Pancreas (tissue), 10 donors: Measurements from ENCODE around the gene LZTR1. TPM values are rescaled to one million over a fixed set of nuclear protein-coding genes. Genes with fewer than 3 reads are reported as not detected.
A peak's percentile ranks its signal among the peaks of the same experiment; 100 is the strongest.

Experiments used
- ATAC-seq, 4 donors: fragments of 200-7000 bp; cut with Tn5 transposase; one replicate each; pipeline versions ENCODE4 v1.8.0 to v1.9.1; 2020; ENCODE audit warnings: mild to moderate bottlenecking in 4 of 4, moderate library complexity in 4 of 4
- DNase-seq, 6 donors: peaks; one replicate each; pipeline ENCODE4 v3.0.0-alpha.2; 2020
- FAIRE-seq: peaks from 2 replicates; lab custom pipeline; 2012; peaks lifted over from hg19 to GRCh38; lab: Jason Lieb, UNC
- H3K27ac ChIP-seq, 4 donors: fragments of 200-600 bp; sonication (generic); 1 replicate in 3 of 4; 2 replicates in 1 of 4; pipeline versions ENCODE4 v1.5.0 to v1.8.0; 2020
- H3K27me3 ChIP-seq, 4 donors: fragments of 200-600 bp; one replicate each; pipeline ENCODE4 v1.8.0; 2021
- H3K36me3 ChIP-seq, 3 donors: fragments of 200-600 bp; sonication (generic) in 1 of 3; one replicate each; pipeline versions ENCODE4 v1.5.0 to v1.8.0; 2020 to 2021
- H3K4me1 ChIP-seq, 3 donors: fragments of 200-600 bp; one replicate each; pipeline ENCODE4 v1.8.0; 2021
- H3K4me3 ChIP-seq, 4 donors: fragments of 200-600 bp; sonication (generic) in 2 of 4; one replicate each; pipeline versions ENCODE4 v1.5.0 to v1.8.0; 2020 to 2021
- H3K9me3 ChIP-seq, 4 donors: fragments of 200-600 bp; one replicate each; pipeline ENCODE4 v1.8.0; 2021
- CTCF ChIP-seq, 4 donors: fragments of 200-600 bp; sonication (generic) in 3 of 4; IDR thresholded peaks; one replicate each; pipeline versions ENCODE4 v1.5.0 to v1.8.0; 2021; ENCODE audit warnings: antibody characterized with exemption in 4 of 4
- WGBS, 2 donors: extraction: QIAGEN DNeasy Blood & Tissue Kit; methylation state at CpG; one replicate each; pipeline ENCODE4 v1.1.7; 2013; 5-methylcytosine and 5-hydroxymethylcytosine counted together
- intact Hi-C, 3 donors: fragments of 100-400 bp; cut with DNase I; formaldehyde crosslinking; loops; one replicate each; pipeline versions ENCODE4 v1.11.1 to v1.14.2; 2022
- polyA plus RNA-seq, 2 donors: library from polyadenylated mRNA; stranded (reverse); fragments of 200-250 nt; gene quantifications; one replicate each; pipeline ENCODE4 v1.2.3, GENCODE V29; 2013
- total RNA-seq, 6 donors: library from RNA; stranded (reverse); fragmentation: NEBNext Ultra II Directional in 4 of 6; extraction: Animal tissue kit (Norgen Biotek cat#: 25700) in 4 of 6; gene quantifications; one replicate each; pipeline versions ENCODE4 v1.2.1 to v1.2.4, GENCODE V29; 2021 to 2023
- donor health status: healthy with polysubstance abuse.
- donor health status: DM: no; HTN: no; CAD: no; lungs with moderate emphysema.
- donor health status: DM: no; HTN: no; CAD: no.
- donor health status: control.
- donor health status: control.
- donor health status: Bipolar disorder and iron deficiency.
- donor health status: DM: yes; HTN: yes; CAD: no.
- donor health status: DM: no; HTN: no; CAD: no.
- donor health status: DM: no; HTN: no; CAD: no.
- donor health status: DM: yes; HTN: yes; CAD: no.

Gene LZTR1
- total and polyA plus RNA-seq, 8 donors = 15.0 to 56.2 (median 22.5) TPM

GRCh38 chr22:20955548-20955947, 26.5 kb upstream of the LZTR1 start:
- WGBS, 2 donors = 91 to 97% methylated on average over 7 of the region's 7 CpGs
- Histone ChIP-seq H3K4me1 (peaks cover 23 to 43% (median 30%) of the 10 kb centered on the region in 3 donors), H3K27ac (no peak overlapping the region), H3K36me3 (peaks cover 0 to 2% (median 0%) of the 10 kb centered on the region in 3 donors), H3K27me3 (no peaks in the 10 kb centered on the region), H3K9me3 (no peaks in the 10 kb centered on the region), H3K4me3 (no peak overlapping the region)
- DNase-seq (no peak), ATAC-seq (no peak), FAIRE-seq (no peak)
- intact Hi-C loops = no loop called here
- TF ChIP-seq CTCF (IDR thresholded peaks at IDR 0.05) = no peak

DNA sequence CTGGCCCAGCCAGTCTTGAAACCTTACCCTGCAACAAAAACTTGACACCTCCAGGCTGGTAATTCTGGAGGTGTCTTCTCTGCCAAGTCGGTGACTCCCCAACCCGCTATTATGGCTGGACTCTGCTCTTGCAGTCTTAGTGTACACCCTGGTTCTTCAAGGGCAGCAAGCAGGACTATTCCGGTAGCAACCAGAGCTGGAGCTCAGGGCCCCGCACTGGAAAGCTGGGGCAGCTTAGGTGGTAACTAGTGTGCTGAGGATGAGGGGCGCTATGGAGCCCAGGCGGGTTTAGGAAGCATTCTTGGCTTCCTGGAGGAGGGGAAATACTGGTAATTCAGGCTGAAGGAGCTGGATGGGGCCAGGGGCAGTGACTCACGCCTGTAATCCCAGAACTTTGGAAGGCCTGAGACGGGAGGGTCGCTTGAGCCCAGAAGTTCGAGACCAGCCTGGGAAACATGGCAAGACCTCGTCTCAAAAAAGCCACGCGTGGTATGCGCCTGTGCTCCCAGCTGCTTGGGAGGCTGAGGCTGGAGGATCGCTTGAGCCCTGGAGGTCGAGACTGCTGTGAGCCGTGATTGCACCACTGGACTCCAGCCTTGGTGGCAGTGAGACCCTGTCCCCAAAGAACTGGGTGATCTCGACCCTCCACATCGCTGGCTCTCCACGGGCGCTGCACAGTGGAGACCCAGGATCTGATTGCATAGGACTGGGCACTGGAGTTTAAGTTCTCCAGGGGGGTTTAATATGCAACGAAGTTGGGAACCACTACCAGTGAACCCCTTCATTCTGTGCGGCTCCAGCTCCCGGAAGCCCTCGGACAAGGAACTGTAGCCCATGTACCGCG, 25.6 kb upstream of the LZTR1 start:
- Histone ChIP-seq H3K4me3 (peak overlapping the region; percentile 39 to 84 (median 58)), H3K36me3 (peaks cover 0 to 2% (median 0%) of the 10 kb centered on the region in 3 donors), H3K27me3 (no peaks in the 10 kb centered on the region), H3K9me3 (no peaks in the 10 kb centered on the region), H3K27ac (peak overlapping the region in 3 of 4 donors; percentile 22 to 31 (median 26)), H3K4me1 (peaks cover 15 to 33% (median 21%) of the 10 kb centered on the region in 3 donors)
- no peak for FAIRE-seq
- intact Hi-C loops = no loop called here
- ATAC-seq = peak; percentile 9 to 33 (median 22)
- 42 to 49% methylated on average over 27 of the region's 27 CpGs for WGBS, 2 donors
- DNase-seq = peak in 4 of 6 donors; percentile 31 to 60 (median 49)
- TF ChIP-seq CTCF (IDR thresholded peaks at IDR 0.05) = no peak

- no peak for TF ChIP-seq CTCF (IDR thresholded peaks at IDR 0.05)
- Histone ChIP-seq H3K27ac (peak overlapping the region in 2 of 4 donors; percentile 26 to 31), H3K4me3 (peak overlapping the region; percentile 39 to 84 (median 58)), H3K36me3 (no peaks in the 10 kb centered on the region), H3K27me3 (no peaks in the 10 kb centered on the region), H3K4me1 (peaks cover 10 to 26% (median 13%) of the 10 kb centered on the region in 3 donors), H3K9me3 (no peaks in the 10 kb centered on the region)
- peak; percentile 54 to 64 (median 58) for ATAC-seq
- WGBS, 2 donors = 0 to 1% methylated on average over 50 to 59 of the region's 59 CpGs
- peak in 5 of 6 donors; percentile 30 to 84 (median 57) for DNase-seq
- intact Hi-C loops = no loop called here
- no peak for FAIRE-seq
Measured at GRCh38 chr22:20957102-20957682, 24.9 kb upstream of the LZTR1 start.

GRCh38 chr22:20957683-20958431, 24.2 kb upstream of the LZTR1 start:
- ATAC-seq (peak; percentile 49 to 75 (median 59)), FAIRE-seq (no peak), DNase-seq (peak in 5 of 6 donors; percentile 29 to 70 (median 57))
- Histone ChIP-seq H3K9me3 (no peaks in the 10 kb centered on the region), H3K36me3 (no peaks in the 10 kb centered on the region), H3K27me3 (no peaks in the 10 kb centered on the region), H3K27ac (peak overlapping the region in 2 of 4 donors; percentile 5 to 31), H3K4me3 (peak overlapping the region; percentile 39 to 84 (median 58)), H3K4me1 (peaks cover 10 to 24% (median 13%) of the 10 kb centered on the region in 3 donors)
- intact Hi-C loops = no loop called here
- TF ChIP-seq CTCF (IDR thresholded peaks at IDR 0.05) = no peak
- 16 to 19% methylated on average over 23 to 32 of the region's 32 CpGs for whole genome bisulfite sequencing, 2 donors
